SK-N-SH (cell line): Measurements from ENCODE around the gene NAA40. TPM values are rescaled to one million over a fixed set of nuclear protein-coding genes. Genes with fewer than 3 reads are reported as not detected.

Source experiments
- CTCF ChIA-PET: fragments of 300-600, 350-600 bp; formaldehyde crosslinking; extraction: SDS; loops from one replicate; lab custom pipeline; 2021; lab: Yijun Ruan, JAX
- POLR2A ChIA-PET: fragments of 350-600 bp; sonication (Branson Sonifier 250); formaldehyde crosslinking; extraction: SDS; loops from one replicate; lab custom pipeline; 2020; ENCODE audit warnings: antibody characterized with exemption, inconsistent platforms; lab: Yijun Ruan, JAX
- DNase-seq: peaks from one replicate; pipeline ENCODE4 v3.0.0; 2012
- H2AFZ ChIP-seq: fragments of 200-600 bp; sonication (generic); 2 replicates; pipeline ENCODE4 v1.8.1; 2016; ENCODE audit warnings: antibody characterized with exemption, mild to moderate bottlenecking, low read depth
- H3F3A ChIP-seq: fragments of 200-600 bp; sonication (generic); replicated peaks from 2 replicates; pipeline ENCODE3; 2016; ENCODE audit warnings: antibody characterized with exemption, mild to moderate bottlenecking; ENCODE audit not compliant: insufficient read depth
- H3K27ac ChIP-seq, 2 experiments: fragments of 200-500 bp in 1 of 2; fragments of 200-600 bp in 1 of 2; sonication (Bioruptor generic) in 1 of 2; sonication (generic), shearing (Covaris generic) in 1 of 2; 2 replicates each; pipeline versions ENCODE4 v1.5.1 to v1.6.1; 2014 to 2016; ENCODE audit warnings: low read depth in 2 of 2, inconsistent platforms in 1 of 2, low read length in 1 of 2, mild to moderate bottlenecking in 1 of 2, mixed read lengths in 1 of 2
- H3K27me3 ChIP-seq: fragments of 200-600 bp; sonication (generic), shearing (Covaris generic); 2 replicates; pipeline ENCODE4 v1.6.1; 2016; ENCODE audit warnings: mixed run types; ENCODE audit not compliant: insufficient read depth
- H3K36me3 ChIP-seq, 2 experiments: fragments of 200-500 bp in 1 of 2; fragments of 200-600 bp in 1 of 2; sonication (Bioruptor generic) in 1 of 2; sonication (generic) in 1 of 2; replicated peaks in 1 of 2; 2 replicates each; pipeline versions ENCODE3 to v1.5.1; 2014 to 2016; ENCODE audit warnings: low read length in 1 of 2, mild to moderate bottlenecking in 1 of 2; ENCODE audit not compliant: insufficient read depth in 2 of 2, control insufficient read depth in 1 of 2
- H3K4me1 ChIP-seq, 2 experiments: fragments of 200-500 bp in 1 of 2; fragments of 200-600 bp in 1 of 2; sonication (Bioruptor generic) in 1 of 2; sonication (generic), shearing (Covaris generic) in 1 of 2; 2 replicates each; pipeline versions ENCODE4 v1.5.1 to v1.6.1; 2014 to 2016; ENCODE audit warnings: low read depth in 1 of 2, low read length in 1 of 2, mixed run types in 1 of 2; ENCODE audit not compliant: insufficient read depth in 2 of 2, control insufficient read depth in 1 of 2
- H3K4me2 ChIP-seq: fragments of 200-600 bp; sonication (generic), shearing (Covaris generic); 2 replicates; pipeline ENCODE4 v1.6.1; 2017; ENCODE audit warnings: mixed run types
- H3K4me3 ChIP-seq, 2 experiments: fragments of 200-500 bp in 1 of 2; fragments of 200-600 bp in 1 of 2; sonication (Bioruptor generic) in 1 of 2; sonication (generic), shearing (Covaris generic) in 1 of 2; 2 replicates each; pipeline versions ENCODE4 v1.5.1 to v1.8.1; 2014 to 2016; ENCODE audit warnings: low read depth in 2 of 2, inconsistent platforms in 1 of 2, low read length in 1 of 2, mild to moderate bottlenecking in 1 of 2, mixed read lengths in 1 of 2, moderate library complexity in 1 of 2
- H3K79me2 ChIP-seq: fragments of 200-600 bp; sonication (generic); 2 replicates; pipeline ENCODE4 v1.8.1; 2017; ENCODE audit warnings: mild to moderate bottlenecking; ENCODE audit not compliant: insufficient read depth
- H3K9ac ChIP-seq: fragments of 200-600 bp; sonication (generic); 2 replicates; pipeline ENCODE4 v1.6.1; 2017; ENCODE audit warnings: mixed run types
- H3K9me2 ChIP-seq: fragments of 200-600 bp; sonication (generic); 2 replicates; pipeline ENCODE4 v1.6.1; 2017; ENCODE audit warnings: mixed run types
- H3K9me3 ChIP-seq: fragments of 200-600 bp; sonication (generic); 2 replicates; pipeline ENCODE4 v1.6.1; 2017; ENCODE audit warnings: mixed run types, mild to moderate bottlenecking, moderate library complexity
- H4K20me1 ChIP-seq: fragments of 200-600 bp; sonication (generic); 2 replicates; pipeline ENCODE4 v1.6.1; 2017; ENCODE audit warnings: mild to moderate bottlenecking, mixed run types; ENCODE audit not compliant: insufficient read depth
- CTCF ChIP-seq: fragments of 200-600 bp; sonication (generic); IDR thresholded peaks from 2 replicates; pipeline ENCODE4 v1.6.1; 2017; ENCODE audit warnings: antibody characterized with exemption, mild to moderate bottlenecking, moderate library complexity
- ELF1 ChIP-seq: IDR thresholded peaks from 2 replicates; pipeline ENCODE4 v1.4.0; 2012
- EP300 ChIP-seq, 2 experiments: IDR thresholded peaks; 2 replicates each; pipeline versions ENCODE4 v1.4.0 to v1.6.1; 2012; ENCODE audit warnings: borderline replicate concordance in 1 of 2, low read depth in 1 of 2, low read length in 1 of 2
- FOXJ3 ChIP-seq: sonication (generic); formaldehyde crosslinking; IDR thresholded peaks from 2 replicates; pipeline ENCODE4 v1.5.1; 2020; ENCODE audit warnings: mild to moderate bottlenecking, missing genetic modification reagents
- GATA2 ChIP-seq: sonication (generic); formaldehyde crosslinking; IDR thresholded peaks from 2 replicates; pipeline ENCODE4 v1.5.0; 2020; ENCODE audit warnings: mild to moderate bottlenecking, missing genetic modification reagents
- IRF3 ChIP-seq: fragments of 150-350 bp; IDR thresholded peaks from 2 replicates; pipeline ENCODE4 v1.6.1; 2016; ENCODE audit warnings: mild to moderate bottlenecking, low read depth, low read length
- JUND ChIP-seq: IDR thresholded peaks from 2 replicates; pipeline ENCODE4 v1.4.0; 2012
- MAX ChIP-seq: IDR thresholded peaks from 2 replicates; pipeline ENCODE4 v1.4.0; 2012; ENCODE audit warnings: low read depth
- MXI1 ChIP-seq: IDR thresholded peaks from 2 replicates; pipeline ENCODE4 v1.6.1; 2012; ENCODE audit warnings: mild to moderate bottlenecking, low read depth, low read length, improper control_type of control experiment
- NFIC ChIP-seq: IDR thresholded peaks from 2 replicates; pipeline ENCODE4 v1.4.0; 2012; ENCODE audit warnings: borderline replicate concordance
- NRF1 ChIP-seq: IDR thresholded peaks from 2 replicates; pipeline ENCODE4 v1.6.1; 2012; ENCODE audit warnings: low read depth, mild to moderate bottlenecking, low read length
- PBX3 ChIP-seq: IDR thresholded peaks from 2 replicates; pipeline ENCODE4; 2012
- POLR2AphosphoS5 ChIP-seq: IDR thresholded peaks from 2 replicates; pipeline ENCODE4 v1.6.1; 2012; ENCODE audit warnings: low read depth, low read length
- RCOR1 ChIP-seq: fragments of 150-350 bp; IDR thresholded peaks from 2 replicates; pipeline ENCODE4 v1.6.1; 2017; ENCODE audit warnings: antibody characterized with exemption, low read length
- RXRA ChIP-seq: IDR thresholded peaks from 2 replicates; pipeline ENCODE4 v1.4.0; 2012; ENCODE audit warnings: low read depth, mild to moderate bottlenecking, borderline replicate concordance
- SIN3A ChIP-seq: IDR thresholded peaks from 2 replicates; pipeline ENCODE4 v1.6.1; 2012; ENCODE audit warnings: low read depth, mild to moderate bottlenecking, low read length, moderate library complexity, borderline replicate concordance
- SMC3 ChIP-seq: IDR thresholded peaks from 2 replicates; pipeline ENCODE4 v1.6.1; 2012; ENCODE audit warnings: low read depth, low read length, improper control_type of control experiment
- TAF1 ChIP-seq: IDR thresholded peaks from 2 replicates; pipeline ENCODE4 v1.6.1; 2012; ENCODE audit warnings: low read depth, mild to moderate bottlenecking, low read length, moderate library complexity, borderline replicate concordance
- YY1 ChIP-seq: IDR thresholded peaks from 2 replicates; pipeline ENCODE4 v1.4.0; 2012; ENCODE audit warnings: low read depth, mild to moderate bottlenecking
- WGBS: methylation state at CpG from one replicate; pipeline ENCODE4 v1.1.6; 2017; ENCODE audit warnings: low lambda C conversion rate; 5-methylcytosine and 5-hydroxymethylcytosine counted together
- polyA plus RNA-seq, 3 experiments: library from polyadenylated mRNA; depleted of rRNA; stranded (reverse); fragments of >200 nt; gene quantifications; 2 replicates each; pipeline ENCODE4 v1.2.3, GENCODE V29; 2012

The NAA40 gene
- polyA plus RNA-seq, 1 of the 3 experiments (the other 2 are of a cell fraction), result 33.0 TPM

- CTCF ChIA-PET, result no interaction called here
These were observed 2.0 kb downstream of the NAA40 start for GRCh38 chr11:63940786-63941185.

GRCh38 chr11:63941901-63942300, 3.1 kb downstream of the NAA40 start:
- no peak overlapping the region for H3K27ac ChIP-seq
- H3K27me3 ChIP-seq, result no peaks in the 10 kb centered on the region
- no peak overlapping the region for H3K9ac ChIP-seq
- H2AFZ ChIP-seq, result no peak overlapping the region
- TF ChIP-seq ELF1 (no peak), MAX (no peak), PBX3 (no peak), TAF1 (no peak), IRF3 (no peak), SIN3A (no peak), SMC3 (no peak), YY1 (no peak), NRF1 (no peak), EP300 (IDR thresholded peaks at IDR 0.05; ENCODE audit: borderline replicate concordance in 1 of 2, low read depth in 1 of 2, low read length in 1 of 2) (no peak), RCOR1 (no peak), JUND (no peak), NFIC (no peak)
- H3K36me3 ChIP-seq, result peaks cover under 1 to 7% of the 10 kb centered on the region in 2 experiments
- no peaks in the 10 kb centered on the region for H3K9me2 ChIP-seq
- peaks cover 59% of the 10 kb centered on the region for H3K79me2 ChIP-seq
- WGBS, result 91% methylated on average over 4 of the region's 4 CpGs
- H3K4me1 ChIP-seq, result peaks cover 20 to 28% of the 10 kb centered on the region in 2 experiments; a peak in 3 of 4 replicates
- DNase-seq, result no peak
- ChIA-PET POLR2A (interaction anchor here (1.6 kb wide), 1 partner anchor 26 kb away, joined by 12 read pairs; the partner anchor contains the start of gene RCOR2), CTCF (interaction anchor here (1.1 to 9.3 kb wide), 5 partner anchors 27 to 174 kb away, joined by 3 to 113 read pairs (median 5); partner anchors contain the start of genes MARK2 and RCOR2)
- no peak overlapping the region for H3K4me3 ChIP-seq
- H3F3A ChIP-seq, result no peaks in the 10 kb centered on the region
- no peaks in the 10 kb centered on the region for H3K9me3 ChIP-seq
- H3K4me2 ChIP-seq, result no peak overlapping the region
- peaks cover 16% of the 10 kb centered on the region; the same call in 1 of the 2 replicates for H4K20me1 ChIP-seq

More at GRCh38 chr11:63940786-63941185, 2.0 kb downstream of the NAA40 start:
- H3K27me3 ChIP-seq, result no peaks in the 10 kb centered on the region
- peaks cover 16% of the 10 kb centered on the region; the same call in 1 of the 2 replicates for H4K20me1 ChIP-seq
- TF ChIP-seq TAF1 (no peak), RXRA (no peak), FOXJ3 (no peak), MXI1 (no peak), POLR2AphosphoS5 (no peak), CTCF (no peak), GATA2 (CRISPR knock-in tag) (no peak), RCOR1 (no peak), SMC3 (no peak)
- H3K27ac ChIP-seq, result no peak overlapping the region
- H3K9me2 ChIP-seq, result no peaks in the 10 kb centered on the region
- no peak overlapping the region for H3K4me2 ChIP-seq
- H3F3A ChIP-seq, result no peaks in the 10 kb centered on the region
- H3K9me3 ChIP-seq, result no peaks in the 10 kb centered on the region
- POLR2A ChIA-PET, result no interaction called here
- WGBS, result 96% methylated on average over 6 of the region's 6 CpGs
- peaks cover 59% of the 10 kb centered on the region for H3K79me2 ChIP-seq
- H3K36me3 ChIP-seq, result peaks cover 0 to 2% of the 10 kb centered on the region in 2 experiments
- H3K4me3 ChIP-seq, result no peak overlapping the region
- no peak overlapping the region for H3K9ac ChIP-seq
- DNase-seq, result no peak
- no peak overlapping the region for H2AFZ ChIP-seq
- peaks cover 20 to 28% of the 10 kb centered on the region in 2 experiments; a peak in 3 of 4 replicates for H3K4me1 ChIP-seq
